Iris pigment epithelial cell (primary cell): ENCODE data around the gene KLHL26.

ENCODE experiments used
- DNase-seq: peaks from one replicate; pipeline ENCODE4 v3.0.0-alpha.2; 2011; ENCODE audit warnings: low read depth

KLHL26 gene

GRCh38 chr19:18716857-18717256 lies 80.0 kb downstream of the KLHL26 start:
- no peak for DNase-seq

GRCh38 chr19:18717601-18718000 lies 80.8 kb downstream of the KLHL26 start:
- DNase-seq = no peak

GRCh38 chr19:18718015-18718526 lies 81.2 kb downstream of the KLHL26 start:
- DNase-seq = no peak

- no peak for DNase-seq
Measured at GRCh38 chr19:18718846-18719458, 82.1 kb downstream of the KLHL26 start.

- no peak for DNase-seq
Measured at GRCh38 chr19:18719541-18719940, 82.7 kb downstream of the KLHL26 start.
